MG63 (cell line): ENCODE data around the gene ST3GAL6. TPM values are rescaled to one million over a fixed set of nuclear protein-coding genes. Genes with fewer than 3 reads are reported as not detected.
"Not testable (repeated sequence)": the region's sequence is repeated elsewhere in the genome, so short reads cannot be mapped to it uniquely, and the experiment has no call there.

Source experiments
- DNase-seq: peaks from one replicate; pipeline ENCODE4 v3.0.0-alpha.2; 2020
- H3K27me3 ChIP-seq: fragments of 250-450 bp; sonication (Bioruptor Pico); 2 replicates; pipeline ENCODE4 v1.5.1; 2020; ENCODE audit warnings: mild to moderate bottlenecking, moderate library complexity
- H3K36me3 ChIP-seq: fragments of 250-450 bp; sonication (Bioruptor Pico); 2 replicates; pipeline ENCODE4 v1.5.1; 2020; ENCODE audit warnings: mild to moderate bottlenecking, moderate library complexity
- H3K4me3 ChIP-seq: fragments of 250-450 bp; sonication (Bioruptor Pico); 2 replicates; pipeline ENCODE4 v1.5.1; 2020; ENCODE audit warnings: mild to moderate bottlenecking, moderate library complexity
- H3K9me3 ChIP-seq: fragments of 250-450 bp; sonication (Bioruptor Pico); 2 replicates; pipeline ENCODE4 v1.5.1; 2020; ENCODE audit warnings: mild to moderate bottlenecking, moderate library complexity
- total RNA-seq: library from RNA; depleted of rRNA; stranded (reverse); fragments of >200 nt; shearing (Covaris generic); gene quantifications from 2 replicates; pipeline ENCODE4 v1.2.3, GENCODE V29; 2014; ENCODE audit warnings: low replicate concordance

ST3GAL6 gene
- total RNA-seq, 1 experiment from 2014 or later: 1.4 TPM

- H3K36me3 ChIP-seq: peaks cover 73% of the 10 kb centered on the region
- no peak for DNase-seq
Measured at GRCh38 chr3:98807011-98807410, 43.9 kb downstream of the ST3GAL6 start.

GRCh38 chr3:98807561-98807960 is 44.4 kb downstream of the ST3GAL6 start:
- Histone ChIP-seq H3K27me3 (no peaks in the 10 kb centered on the region), H3K9me3 (0 out of 2 replicates have a peak, but pooled peaks cover 2% of the 10 kb centered on the region), H3K36me3 (peaks cover 70% of the 10 kb centered on the region), H3K4me3 (no peak overlapping the region)
- no peak for DNase-seq

More at GRCh38 chr3:98807011-98807410, 43.9 kb downstream of the ST3GAL6 start:
- H3K27me3 ChIP-seq: no peaks in the 10 kb centered on the region
- H3K4me3 ChIP-seq: no peak overlapping the region
- H3K9me3 ChIP-seq: 0 out of 2 replicates have a peak, but pooled peaks cover 2% of the 10 kb centered on the region

- peaks cover 68% of the 10 kb centered on the region for H3K36me3 ChIP-seq
- no peaks in the 10 kb centered on the region for H3K27me3 ChIP-seq
- DNase-seq: no peak
- H3K4me3 ChIP-seq: no peak overlapping the region
- H3K9me3 ChIP-seq: 0 out of 2 replicates have a peak, but pooled peaks cover 2% of the 10 kb centered on the region
Measured at GRCh38 chr3:98808071-98808470, 44.9 kb downstream of the ST3GAL6 start.

- no peak overlapping the region for H3K4me3 ChIP-seq
- DNase-seq: no peak
- peaks cover 57% of the 10 kb centered on the region for H3K36me3 ChIP-seq
- H3K27me3 ChIP-seq: no peaks in the 10 kb centered on the region
- H3K9me3 ChIP-seq: 0 out of 2 replicates have a peak, but pooled peaks cover 2% of the 10 kb centered on the region
Measured at GRCh38 chr3:98809557-98809956, 46.4 kb downstream of the ST3GAL6 start.

GRCh38 chr3:98811048-98811447 is 47.9 kb downstream of the ST3GAL6 start:
- H3K36me3 ChIP-seq: peaks cover 43% of the 10 kb centered on the region

GRCh38 chr3:98812851-98813374 is 49.8 kb downstream of the ST3GAL6 start:
- H3K9me3 ChIP-seq: no peaks in the 10 kb centered on the region
- peak; percentile 23 for DNase-seq

More at GRCh38 chr3:98811048-98811447, 47.9 kb downstream of the ST3GAL6 start:
- DNase-seq: no peak
- H3K9me3 ChIP-seq: no peaks in the 10 kb centered on the region
- H3K4me3 ChIP-seq: no peak overlapping the region
- no peaks in the 10 kb centered on the region for H3K27me3 ChIP-seq

GRCh38 chr3:98814817-98815420 is 51.8 kb downstream of the ST3GAL6 start:
- Histone ChIP-seq H3K27me3 (no peaks in the 10 kb centered on the region), H3K9me3 (no peaks in the 10 kb centered on the region), H3K36me3 (peaks cover 40% of the 10 kb centered on the region), H3K4me3 (no peak overlapping the region)
- DNase-seq: no peak

More at GRCh38 chr3:98812851-98813374, 49.8 kb downstream of the ST3GAL6 start:
- Histone ChIP-seq H3K27me3 (no peaks in the 10 kb centered on the region), H3K36me3 (peaks cover 36% of the 10 kb centered on the region), H3K4me3 (no peak overlapping the region)

- no peak for DNase-seq
- Histone ChIP-seq H3K9me3 (no peaks in the 10 kb centered on the region), H3K36me3 (peaks cover 26% of the 10 kb centered on the region), H3K4me3 (no peak overlapping the region), H3K27me3 (no peaks in the 10 kb centered on the region)
Measured at GRCh38 chr3:98817547-98818041, 54.5 kb downstream of the ST3GAL6 start.

GRCh38 chr3:98821063-98821462 is 57.9 kb downstream of the ST3GAL6 start:
- no peak for DNase-seq
- H3K36me3 ChIP-seq: peaks cover 28% of the 10 kb centered on the region
- H3K27me3 ChIP-seq: no peaks in the 10 kb centered on the region
- H3K9me3 ChIP-seq: no peaks in the 10 kb centered on the region
- no peak overlapping the region for H3K4me3 ChIP-seq

GRCh38 chr3:98823791-98824190 is 60.7 kb downstream of the ST3GAL6 start:
- no peak for DNase-seq
- Histone ChIP-seq H3K27me3 (no peaks in the 10 kb centered on the region), H3K36me3 (peaks cover 14% of the 10 kb centered on the region), H3K9me3 (no peaks in the 10 kb centered on the region), H3K4me3 (no peak overlapping the region)

- Histone ChIP-seq H3K27me3 (no peaks in the 10 kb centered on the region), H3K36me3 (peaks cover 9% of the 10 kb centered on the region), H3K4me3 (no peak overlapping the region), H3K9me3 (no peaks in the 10 kb centered on the region)
- DNase-seq: no peak
Measured at GRCh38 chr3:98824256-98824655, 61.1 kb downstream of the ST3GAL6 start.

GRCh38 chr3:98826126-98826525 is 63.0 kb downstream of the ST3GAL6 start:
- Histone ChIP-seq H3K4me3 (no peak overlapping the region), H3K27me3 (no peaks in the 10 kb centered on the region), H3K36me3 (peaks cover 13% of the 10 kb centered on the region), H3K9me3 (no peaks in the 10 kb centered on the region)
- DNase-seq: no peak

- no peak for DNase-seq
- no peak overlapping the region for H3K4me3 ChIP-seq
- peaks cover 11% of the 10 kb centered on the region for H3K9me3 ChIP-seq
- H3K36me3 ChIP-seq: peaks cover 20% of the 10 kb centered on the region
- H3K27me3 ChIP-seq: no peaks in the 10 kb centered on the region
Measured at GRCh38 chr3:98827221-98827920, 64.2 kb downstream of the ST3GAL6 start.

- DNase-seq: no peak
- peaks cover 29% of the 10 kb centered on the region for H3K36me3 ChIP-seq
- H3K27me3 ChIP-seq: no peaks in the 10 kb centered on the region
- no peak overlapping the region for H3K4me3 ChIP-seq
- peaks cover 16% of the 10 kb centered on the region for H3K9me3 ChIP-seq
Measured at GRCh38 chr3:98829246-98829832, 66.2 kb downstream of the ST3GAL6 start.

- Histone ChIP-seq H3K36me3 (peaks cover 29% of the 10 kb centered on the region), H3K9me3 (peaks cover 16% of the 10 kb centered on the region)
- not testable (repeated sequence) for H3K27me3 ChIP-seq, DNase-seq, H3K4me3 ChIP-seq
Measured at GRCh38 chr3:98831060-98831459, 67.9 kb downstream of the ST3GAL6 start.

- peaks cover 7% of the 10 kb centered on the region for H3K36me3 ChIP-seq
- H3K27me3 ChIP-seq: no peaks in the 10 kb centered on the region
- H3K4me3 ChIP-seq: no peak overlapping the region
- DNase-seq: no peak
- H3K9me3 ChIP-seq: no peaks in the 10 kb centered on the region
Measured at GRCh38 chr3:98839846-98840245, 76.7 kb downstream of the ST3GAL6 start.
